ENCODE measurements around the gene NOTO.

GRCh38 chr2:73225513-73226360 is 23.4 kb downstream of the NOTO start:
- TF ChIP-seq EZH2 (IDR thresholded peaks at IDR 0.05) (no peak), CTCF (IDR thresholded peaks at IDR 0.05) (no peak), EZH2phosphoT487 (IDR thresholded peaks at IDR 0.05) (no peak)
